H1 (cell line): ENCODE data around the gene SCGB3A1. TPM values are rescaled to one million over a fixed set of nuclear protein-coding genes. Genes with fewer than 3 reads are reported as not detected.

Source experiments
- CHD2 ChIP-seq: IDR thresholded peaks from 2 replicates; pipeline ENCODE4 v1.6.1; 2012; ENCODE audit warnings: low read length, improper control_type of control experiment
- TAF7 ChIP-seq: optimal IDR thresholded peaks from 2 replicates; pipeline ENCODE3; 2011; ENCODE audit warnings: low read depth, mild to moderate bottlenecking, inconsistent platforms, low read length, moderate library complexity, borderline replicate concordance
- polyA plus RNA-seq, 7 experiments: library from polyadenylated mRNA; depleted of rRNA in 3 of 7; stranded (reverse) in 5 of 7; unstranded in 2 of 7; fragments of >200 nt in 5 of 7; fragments of 200-250 nt in 2 of 7; gene quantifications; 1 replicate in 5 of 7; 2 replicates in 1 of 7; 4 replicates in 1 of 7; pipeline versions ENCODE4 v1.2.1 to v1.2.3, GENCODE V29; 2011 to 2013; ENCODE audit warnings: missing spikeins in 2 of 7, mixed read lengths in 2 of 7
- total RNA-seq: library from RNA; stranded (reverse); fragmentation: NEBNext Ultra II Directional; extraction: Animal tissue kit (Norgen Biotek cat#: 25700); gene quantifications from 2 replicates; pipeline ENCODE4 v1.2.1, GENCODE V29; 2021

Gene SCGB3A1
- total and polyA plus RNA-seq, 2 of the 8 experiments (the other 6 are each of a cell fraction or from before 2014, with no cell fraction given) = 0.20 TPM; not detected in 1

DNA sequence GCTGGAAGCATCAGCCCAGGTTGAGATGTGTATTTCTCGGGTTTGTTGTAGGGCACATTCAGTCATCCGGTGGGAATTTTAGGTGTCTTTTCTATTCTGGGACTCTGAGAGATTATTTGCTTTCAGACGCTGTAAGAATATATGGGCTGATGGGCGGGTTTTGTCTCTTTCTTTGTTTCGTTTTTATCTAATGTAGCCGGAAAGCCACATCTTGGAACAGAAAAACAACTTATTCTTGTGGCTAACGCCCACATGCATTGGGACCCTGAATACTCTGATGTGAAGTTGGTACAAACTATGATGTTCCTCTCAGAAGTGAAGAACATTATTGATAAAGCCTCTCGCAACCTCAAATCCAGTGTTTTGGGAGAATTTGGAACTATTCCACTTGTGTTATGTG lies 22.4 kb downstream of the SCGB3A1 start (continued):
- TF ChIP-seq TAF7 (no peak), CHD2 (no peak)
